Esophagus muscularis mucosa (tissue), 4 donors: ENCODE results near the gene ROMO1.

Source experiments
- CTCF ChIP-seq, 3 experiments: fragments of 200-600 bp in 2 of 3; fragments of 450-650 bp in 1 of 3; sonication (generic) in 2 of 3; IDR thresholded peaks; one replicate each; pipeline ENCODE4 v1.5.1; 2017 to 2019; ENCODE audit warnings: antibody characterized with exemption in 3 of 3, mild to moderate bottlenecking in 2 of 3, moderate library complexity in 1 of 3
- EP300 ChIP-seq: sonication (generic); formaldehyde crosslinking; IDR thresholded peaks from one replicate; pipeline ENCODE4 v1.6.1; 2017; ENCODE audit warnings: antibody characterized with exemption
- POLR2A ChIP-seq: fragments of 450-650 bp; IDR thresholded peaks from one replicate; pipeline ENCODE4 v1.6.1; 2017; ENCODE audit warnings: antibody characterized with exemption, moderate library complexity, mild to moderate bottlenecking, low read depth
- POLR2AphosphoS5 ChIP-seq, 2 donors: sonication (generic); formaldehyde crosslinking; IDR thresholded peaks; one replicate each; pipeline ENCODE4 v1.6.1; 2017; ENCODE audit warnings: antibody characterized with exemption in 2 of 2

GRCh38 chr20:35708502-35708901, 9.3 kb downstream of the ROMO1 start:
- TF ChIP-seq CTCF (IDR thresholded peaks at IDR 0.05): no peak
- TF ChIP-seq POLR2AphosphoS5 (IDR thresholded peaks at IDR 0.05): no peak
- TF ChIP-seq POLR2A: no peak
- no peak for TF ChIP-seq EP300
